ENCODE results near the gene GRK5.

Gene GRK5

DNA sequence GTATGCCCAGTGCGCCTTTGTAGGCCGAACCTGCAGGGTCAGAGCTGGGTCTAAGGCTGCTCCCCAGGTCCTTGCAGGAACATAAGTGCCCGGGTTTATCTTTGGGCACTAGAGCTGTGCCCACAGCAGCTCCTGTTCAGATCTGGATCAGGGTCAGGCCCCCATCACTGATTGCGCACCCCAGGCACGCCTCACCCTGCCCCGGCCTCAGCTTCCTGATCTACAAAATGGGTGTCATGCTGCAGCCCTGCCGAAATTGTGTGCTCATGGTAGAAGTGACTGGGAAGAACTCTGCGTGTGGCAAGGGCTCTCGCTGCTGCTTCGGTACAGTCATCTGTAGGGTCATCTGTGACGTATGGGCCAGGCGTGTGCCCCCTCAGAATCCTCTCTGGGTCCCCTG is 100.7 kb downstream of the GRK5 start:
- Histone ChIP-seq H3K4me3 (ENCODE audit: low read depth, low read length) (no peak overlapping the region), H4K12ac (ENCODE audit: low read depth, low read length) (no peak overlapping the region), H3K18ac (ENCODE audit: low read length) (no peak overlapping the region), H3K4me2 (ENCODE audit: low read length) (no peak overlapping the region), H2BK120ac (ENCODE audit: insufficient read depth, low read length, poor library complexity) (no peak overlapping the region), H3K79me1 (ENCODE audit: low read length) (no peaks in the 10 kb centered on the region), H3K36me3 (ENCODE audit: control insufficient read depth in 1 of 2, insufficient read depth in 2 of 2, low read length in 2 of 2) (no peaks in the 10 kb centered on the region), H3K9me3 (ENCODE audit: insufficient read depth, low read depth, low read length) (peaks cover 7% of the 10 kb centered on the region), H3K23ac (ENCODE audit: low read length) (no peak overlapping the region), H3K9ac (ENCODE audit: low read length) (no peak overlapping the region), H2AFZ (ENCODE audit: insufficient read depth, low read length, poor library complexity) (no peak overlapping the region), H3K27me3 (ENCODE audit: insufficient read depth, low read length) (no peaks in the 10 kb centered on the region), H4K91ac (ENCODE audit: low read depth, low read length) (no peak overlapping the region), H4K8ac (ENCODE audit: low read depth, low read length) (no peak overlapping the region), H3K79me2 (ENCODE audit: control insufficient read depth, insufficient read depth, low read length, poor library complexity) (no peaks in the 10 kb centered on the region), H2AK5ac (ENCODE audit: low read length) (no peak overlapping the region), H2BK12ac (ENCODE audit: low read length) (no peak overlapping the region), H3K4ac (ENCODE audit: low read depth, low read length) (no peak overlapping the region), H3K4me1 (ENCODE audit: control insufficient read depth in 1 of 2, insufficient read depth in 2 of 2, low read length in 2 of 2) (no peaks in the 10 kb centered on the region), H2BK5ac (ENCODE audit: low read depth, low read length, poor library complexity) (no peak overlapping the region), H3K27ac (ENCODE audit: low read depth, low read length) (no peak overlapping the region), H3K14ac (ENCODE audit: low read length) (no peak overlapping the region)
- WGBS (ENCODE audit: extremely low coverage, insufficient coverage, insufficient read length): no CpG with 5 or more reads among the region's 12 CpGs
- no peak for DNase-seq

DNA sequence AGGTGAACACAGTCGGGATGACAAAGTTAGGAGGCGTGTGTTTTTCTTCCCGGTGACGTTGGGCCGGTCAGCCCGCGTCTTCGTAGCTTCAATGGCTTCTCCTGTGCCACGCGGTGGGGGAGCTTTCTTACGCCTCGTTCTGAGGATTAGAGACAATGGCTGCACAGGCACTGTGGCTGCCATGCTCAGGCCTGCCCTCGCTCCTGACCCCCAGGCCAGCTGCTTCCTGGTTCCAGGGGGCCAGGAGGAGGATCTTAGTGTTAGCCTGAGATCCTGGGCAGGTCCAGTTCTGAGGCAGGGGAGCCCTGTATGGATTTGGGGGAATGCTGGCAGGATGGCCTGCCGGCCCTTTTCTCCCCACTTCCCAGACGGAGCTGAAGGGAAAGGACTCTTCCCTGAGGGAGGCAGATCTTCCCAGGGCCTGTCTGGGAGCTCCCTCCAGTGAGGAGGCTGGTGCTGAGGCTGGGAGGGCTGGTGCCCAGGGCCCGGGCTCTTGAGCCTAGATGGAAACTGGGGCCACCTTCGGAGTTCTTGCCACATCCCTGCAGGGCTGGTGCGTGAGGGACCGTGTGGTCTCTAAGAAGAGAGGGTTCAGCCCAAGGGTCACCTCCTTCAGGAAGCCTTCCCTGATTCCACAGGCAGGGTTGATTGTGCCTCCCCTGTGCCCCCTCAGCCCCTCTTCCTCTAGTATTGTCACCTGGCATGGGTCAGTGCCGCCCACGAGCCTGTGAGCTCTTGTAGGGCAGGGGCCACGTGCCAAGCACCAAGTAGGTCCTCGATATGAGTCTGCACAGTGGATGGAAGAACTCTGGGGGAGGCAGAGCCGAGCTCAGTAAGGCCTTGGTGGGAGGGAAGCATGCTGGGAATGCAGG is 101.4 kb downstream of the GRK5 start:
- Histone ChIP-seq H4K12ac (ENCODE audit: low read depth, low read length) (no peak overlapping the region), H3K9ac (ENCODE audit: low read length) (no peak overlapping the region), H2BK5ac (ENCODE audit: low read depth, low read length, poor library complexity) (no peak overlapping the region), H3K4me3 (ENCODE audit: low read depth, low read length) (no peak overlapping the region), H3K36me3 (ENCODE audit: control insufficient read depth in 1 of 2, insufficient read depth in 2 of 2, low read length in 2 of 2) (no peaks in the 10 kb centered on the region), H3K79me1 (ENCODE audit: low read length) (no peaks in the 10 kb centered on the region), H3K18ac (ENCODE audit: low read length) (no peak overlapping the region), H2AK5ac (ENCODE audit: low read length) (no peak overlapping the region), H3K79me2 (ENCODE audit: control insufficient read depth, insufficient read depth, low read length, poor library complexity) (no peaks in the 10 kb centered on the region), H3K23ac (ENCODE audit: low read length) (no peak overlapping the region), H4K8ac (ENCODE audit: low read depth, low read length) (no peak overlapping the region), H3K27ac (ENCODE audit: low read depth, low read length) (no peak overlapping the region), H4K91ac (ENCODE audit: low read depth, low read length) (no peak overlapping the region), H2BK12ac (ENCODE audit: low read length) (no peak overlapping the region), H3K4ac (ENCODE audit: low read depth, low read length) (no peak overlapping the region), H3K9me3 (ENCODE audit: insufficient read depth, low read depth, low read length) (peaks cover 7% of the 10 kb centered on the region), H2BK120ac (ENCODE audit: insufficient read depth, low read length, poor library complexity) (no peak overlapping the region), H3K4me2 (ENCODE audit: low read length) (no peak overlapping the region), H3K4me1 (ENCODE audit: control insufficient read depth in 1 of 2, insufficient read depth in 2 of 2, low read length in 2 of 2) (no peaks in the 10 kb centered on the region), H3K14ac (ENCODE audit: low read length) (no peak overlapping the region), H2AFZ (ENCODE audit: insufficient read depth, low read length, poor library complexity) (no peak overlapping the region), H3K27me3 (ENCODE audit: insufficient read depth, low read length) (no peaks in the 10 kb centered on the region)
- no CpG with 5 or more reads among the region's 24 CpGs for WGBS (ENCODE audit: extremely low coverage, insufficient coverage, insufficient read length)
- DNase-seq: no peak

DNA sequence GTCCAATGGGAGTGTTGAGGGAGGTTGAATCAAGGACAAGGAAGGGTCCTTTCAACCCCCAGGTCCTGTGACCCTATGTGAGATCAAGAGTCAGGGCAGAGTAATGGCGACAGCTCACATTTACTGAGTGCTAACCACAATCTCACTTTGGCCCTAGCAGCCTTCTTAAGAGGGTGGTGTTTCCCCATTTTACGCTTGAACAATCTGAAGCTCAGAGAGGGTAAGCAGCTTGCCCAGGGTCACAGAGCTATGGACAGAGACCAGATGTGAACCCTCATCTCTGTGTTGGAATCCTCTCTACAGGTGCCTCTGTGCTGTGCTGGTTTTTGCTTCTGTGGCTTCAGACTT is 102.0 kb downstream of the GRK5 start:
- no peaks in the 10 kb centered on the region for H3K27me3 ChIP-seq (ENCODE audit: insufficient read depth, low read length)
- H2BK12ac ChIP-seq (ENCODE audit: low read length): no peak overlapping the region
- no peak overlapping the region for H2AFZ ChIP-seq (ENCODE audit: insufficient read depth, low read length, poor library complexity)
- H3K4me3 ChIP-seq (ENCODE audit: low read depth, low read length): no peak overlapping the region
- H2AK5ac ChIP-seq (ENCODE audit: low read length): no peak overlapping the region
- H3K4me2 ChIP-seq (ENCODE audit: low read length): no peak overlapping the region
- H3K23ac ChIP-seq (ENCODE audit: low read length): no peak overlapping the region
- no peak overlapping the region for H2BK5ac ChIP-seq (ENCODE audit: low read depth, low read length, poor library complexity)
- no peak overlapping the region for H3K18ac ChIP-seq (ENCODE audit: low read length)
- no peak overlapping the region for H4K91ac ChIP-seq (ENCODE audit: low read depth, low read length)
- H2BK120ac ChIP-seq (ENCODE audit: insufficient read depth, low read length, poor library complexity): no peak overlapping the region
- H3K79me2 ChIP-seq (ENCODE audit: control insufficient read depth, insufficient read depth, low read length, poor library complexity): no peaks in the 10 kb centered on the region
- no peaks in the 10 kb centered on the region for H3K36me3 ChIP-seq (ENCODE audit: control insufficient read depth in 1 of 2, insufficient read depth in 2 of 2, low read length in 2 of 2)
- no peaks in the 10 kb centered on the region for H3K79me1 ChIP-seq (ENCODE audit: low read length)
- no peak overlapping the region for H3K27ac ChIP-seq (ENCODE audit: low read depth, low read length)
- DNase-seq: no peak
- no CpG with 5 or more reads among the region's 2 CpGs for WGBS (ENCODE audit: extremely low coverage, insufficient coverage, insufficient read length)
- no peak overlapping the region for H3K4ac ChIP-seq (ENCODE audit: low read depth, low read length)
- H4K12ac ChIP-seq (ENCODE audit: low read depth, low read length): no peak overlapping the region
- H3K4me1 ChIP-seq (ENCODE audit: control insufficient read depth in 1 of 2, insufficient read depth in 2 of 2, low read length in 2 of 2): no peaks in the 10 kb centered on the region
- H3K14ac ChIP-seq (ENCODE audit: low read length): no peak overlapping the region
- H3K9me3 ChIP-seq (ENCODE audit: insufficient read depth, low read depth, low read length): peaks cover 7% of the 10 kb centered on the region
- no peak overlapping the region for H4K8ac ChIP-seq (ENCODE audit: low read depth, low read length)
- no peak overlapping the region for H3K9ac ChIP-seq (ENCODE audit: low read length)

DNA sequence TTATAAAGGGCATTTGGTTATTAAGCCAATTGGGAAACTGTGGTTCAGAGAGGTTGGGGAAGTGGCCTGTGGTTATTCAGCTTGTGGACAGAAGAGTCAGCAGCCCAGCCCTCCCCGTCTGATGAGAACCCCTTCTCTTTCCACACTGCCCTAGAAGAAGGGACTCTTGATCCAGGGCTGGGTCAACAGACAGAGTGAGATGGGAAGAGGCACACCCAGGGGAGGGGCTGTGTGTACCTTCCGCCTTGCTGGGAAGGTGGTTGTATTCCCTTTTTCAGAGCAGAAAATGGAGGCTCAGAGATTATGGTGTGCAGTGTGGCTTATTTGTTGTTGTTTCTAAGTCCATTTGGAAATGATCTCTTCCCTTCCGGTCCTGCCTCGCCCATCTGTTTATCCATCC is 103.4 kb downstream of the GRK5 start:
- no CpG with 5 or more reads among the region's 4 CpGs for WGBS (ENCODE audit: extremely low coverage, insufficient coverage, insufficient read length)
- Histone ChIP-seq H3K9me3 (ENCODE audit: insufficient read depth, low read depth, low read length) (peaks cover 5% of the 10 kb centered on the region), H3K4me1 (ENCODE audit: control insufficient read depth in 1 of 2, insufficient read depth in 2 of 2, low read length in 2 of 2) (peaks cover 9 to 10% of the 10 kb centered on the region in 2 experiments), H3K27me3 (ENCODE audit: insufficient read depth, low read length) (no peaks in the 10 kb centered on the region), H3K27ac (ENCODE audit: low read depth, low read length) (no peak overlapping the region), H3K18ac (ENCODE audit: low read length) (no peak overlapping the region), H4K91ac (ENCODE audit: low read depth, low read length) (no peak overlapping the region), H3K4me2 (ENCODE audit: low read length) (no peak overlapping the region), H2BK120ac (ENCODE audit: insufficient read depth, low read length, poor library complexity) (no peak overlapping the region), H4K8ac (ENCODE audit: low read depth, low read length) (no peak overlapping the region), H3K4ac (ENCODE audit: low read depth, low read length) (no peak overlapping the region), H3K36me3 (ENCODE audit: control insufficient read depth in 1 of 2, insufficient read depth in 2 of 2, low read length in 2 of 2) (no peaks in the 10 kb centered on the region), H2BK12ac (ENCODE audit: low read length) (no peak overlapping the region), H3K23ac (ENCODE audit: low read length) (no peak overlapping the region), H3K79me1 (ENCODE audit: low read length) (peaks cover 5% of the 10 kb centered on the region), H2BK5ac (ENCODE audit: low read depth, low read length, poor library complexity) (no peak overlapping the region), H3K14ac (ENCODE audit: low read length) (no peak overlapping the region), H3K4me3 (ENCODE audit: low read depth, low read length) (no peak overlapping the region), H4K12ac (ENCODE audit: low read depth, low read length) (no peak overlapping the region), H2AK5ac (ENCODE audit: low read length) (no peak overlapping the region), H3K9ac (ENCODE audit: low read length) (no peak overlapping the region), H2AFZ (ENCODE audit: insufficient read depth, low read length, poor library complexity) (no peak overlapping the region), H3K79me2 (ENCODE audit: control insufficient read depth, insufficient read depth, low read length, poor library complexity) (no peaks in the 10 kb centered on the region)
- no peak for DNase-seq
